DMS53 (cell line): ENCODE measurements around the gene PPP1R1B.

Source experiments
- DNase-seq: peaks from one replicate; lab custom pipeline; 2025; lab: John Stamatoyannopoulos, UW

PPP1R1B gene

DNA sequence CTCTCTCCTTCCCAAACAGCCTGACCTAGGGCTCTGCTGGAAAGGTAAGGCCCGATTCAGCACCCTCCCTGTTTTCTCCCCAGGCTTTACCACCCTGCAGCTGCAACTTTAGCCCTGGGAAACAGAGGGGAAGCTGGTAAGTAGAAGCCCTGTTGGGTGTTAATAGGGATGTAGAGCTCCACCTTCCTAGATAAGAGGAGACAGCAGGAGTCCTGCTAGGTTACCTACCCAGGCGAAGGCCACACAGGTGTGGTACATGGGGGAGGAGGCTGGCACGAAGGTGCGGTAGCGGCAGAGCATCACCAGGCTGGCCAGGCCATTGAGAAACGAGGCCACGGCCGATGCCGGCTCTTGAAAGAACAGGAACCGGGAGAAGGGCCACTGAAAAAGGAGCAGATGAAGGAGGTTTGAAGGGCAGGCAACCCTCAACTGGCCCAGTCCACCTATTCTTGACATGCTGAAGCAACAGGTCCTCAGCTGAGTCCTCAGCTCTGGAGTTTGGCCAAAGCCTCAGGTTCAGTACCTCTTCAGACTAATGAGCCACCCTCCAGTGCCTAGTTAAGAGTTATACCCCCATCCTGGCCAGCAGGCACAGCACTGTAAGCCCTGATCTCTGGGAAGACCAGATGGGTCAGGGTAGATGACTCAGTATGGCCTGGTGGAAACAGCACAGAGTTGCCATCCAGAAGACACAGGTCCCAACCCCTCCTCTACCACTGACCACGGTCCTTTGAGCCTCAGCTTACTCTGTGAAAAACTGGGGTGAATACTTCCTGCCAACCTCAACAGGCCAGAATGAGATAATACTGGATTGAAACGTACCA lies 57.8 kb downstream of the PPP1R1B start:
- no peak for DNase-seq
